ENCODE measurements around the gene GCN1.

GRCh38 chr12:120136093-120136770, 58.3 kb downstream of the GCN1 start:
- TF ChIP-seq CTCF (conservative IDR thresholded peaks at IDR 0.05) (no peak), EZH2 (IDR thresholded peaks at IDR 0.05; ENCODE audit: low read depth) (no peak)

Data from PC-9 (cell line).